SU-DHL-6 (cell line): ENCODE results near the gene HSD11B2.

ENCODE experiments used
- CTCF ChIP-seq: fragments of 200-600 bp; sonication (generic); IDR thresholded peaks from one replicate; pipeline ENCODE4 v1.5.1; 2017; ENCODE audit warnings: antibody characterized with exemption, mild to moderate bottlenecking, low read length, moderate library complexity; ENCODE audit not compliant: insufficient read depth, poor library complexity, severe bottlenecking
- EZH2phosphoT487 ChIP-seq: fragments of 200-600 bp; sonication (generic), shearing (Covaris generic); conservative IDR thresholded peaks from 2 replicates; pipeline ENCODE4 v1.6.1; 2018; ENCODE audit warnings: mild to moderate bottlenecking, antibody characterized with exemption, low read length, moderate library complexity, mixed read lengths

GRCh38 chr16:67425580-67425979 lies 5.3 kb upstream of the HSD11B2 start:
- TF ChIP-seq CTCF = no peak
- TF ChIP-seq EZH2phosphoT487 = no peak
